ENCODE results near the gene MDM2. TPM values are rescaled to one million over a fixed set of nuclear protein-coding genes. Genes with fewer than 3 reads are reported as not detected.
"Not testable (repeated sequence)": the region's sequence is repeated elsewhere in the genome, so short reads cannot be mapped to it uniquely, and the experiment has no call there.

MDM2 gene
- polyA plus RNA-seq, 3 donors = 49.2 to 76.8 (median 74.6) TPM

DNA sequence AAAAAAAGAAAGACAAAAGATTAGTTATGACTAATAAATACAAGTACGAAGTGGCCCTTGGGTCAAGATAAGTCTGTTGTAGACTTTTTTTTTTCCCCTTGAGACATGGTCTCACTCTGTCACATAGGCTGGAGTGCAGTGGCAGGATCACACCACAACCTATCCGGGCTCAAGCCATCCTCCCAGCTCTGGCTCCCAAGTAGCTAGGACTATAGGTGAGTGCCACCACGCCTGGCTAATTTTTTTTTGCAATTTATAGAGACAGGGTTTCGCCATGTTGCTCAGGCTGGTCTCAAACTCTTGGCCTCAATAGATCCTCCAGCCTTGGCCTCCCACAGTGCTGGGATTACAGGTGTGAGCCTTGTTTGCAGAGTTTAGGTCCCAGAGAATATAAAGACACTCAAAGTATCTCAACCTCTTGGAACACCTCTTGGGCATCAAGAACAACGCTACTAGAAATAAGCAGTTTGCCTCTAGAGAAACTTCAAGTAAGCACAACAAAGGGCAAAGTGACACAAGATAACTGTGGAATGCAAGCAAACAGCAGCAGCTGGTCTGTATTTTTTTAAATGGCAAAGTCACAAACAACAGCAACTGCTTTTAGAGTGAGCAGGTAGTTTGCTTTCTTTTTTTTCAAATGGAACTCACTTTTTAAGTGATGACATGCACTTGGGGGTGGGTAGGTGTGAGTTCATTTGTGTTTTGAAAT lies 3.9 kb upstream of the MDM2 start:
- no peak for DNase-seq

GRCh38 chr12:68804657-68805591 lies 3.1 kb upstream of the MDM2 start:
- no peak for DNase-seq

GRCh38 chr12:68805592-68806120 lies 2.3 kb upstream of the MDM2 start:
- no peak for DNase-seq

GRCh38 chr12:68806488-68807237 lies 1.3 kb upstream of the MDM2 start:
- DNase-seq = no peak

GRCh38 chr12:68807274-68807575 lies 752 bp upstream of the MDM2 start:
- not testable (repeated sequence) for DNase-seq

DNA sequence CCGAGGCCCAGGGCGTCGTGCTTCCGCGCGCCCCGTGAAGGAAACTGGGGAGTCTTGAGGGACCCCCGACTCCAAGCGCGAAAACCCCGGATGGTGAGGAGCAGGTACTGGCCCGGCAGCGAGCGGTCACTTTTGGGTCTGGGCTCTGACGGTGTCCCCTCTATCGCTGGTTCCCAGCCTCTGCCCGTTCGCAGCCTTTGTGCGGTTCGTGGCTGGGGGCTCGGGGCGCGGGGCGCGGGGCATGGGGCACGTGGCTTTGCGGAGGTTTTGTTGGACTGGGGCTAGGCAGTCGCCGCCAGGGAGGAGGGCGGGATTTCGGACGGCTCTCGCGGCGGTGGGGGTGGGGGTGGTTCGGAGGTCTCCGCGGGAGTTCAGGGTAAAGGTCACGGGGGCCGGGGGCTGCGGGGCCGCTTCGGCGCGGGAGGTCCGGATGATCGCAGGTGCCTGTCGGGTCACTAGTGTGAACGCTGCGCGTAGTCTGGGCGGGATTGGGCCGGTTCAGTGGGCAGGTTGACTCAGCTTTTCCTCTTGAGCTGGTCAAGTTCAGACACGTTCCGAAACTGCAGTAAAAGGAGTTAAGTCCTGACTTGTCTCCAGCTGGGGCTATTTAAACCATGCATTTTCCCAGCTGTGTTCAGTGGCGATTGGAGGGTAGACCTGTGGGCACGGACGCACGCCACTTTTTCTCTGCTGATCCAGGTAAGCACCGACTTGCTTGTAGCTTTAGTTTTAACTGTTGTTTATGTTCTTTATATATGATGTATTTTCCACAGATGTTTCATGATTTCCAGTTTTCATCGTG lies 612 bp downstream of the MDM2 start:
- peak; percentile 75 for DNase-seq

DNA sequence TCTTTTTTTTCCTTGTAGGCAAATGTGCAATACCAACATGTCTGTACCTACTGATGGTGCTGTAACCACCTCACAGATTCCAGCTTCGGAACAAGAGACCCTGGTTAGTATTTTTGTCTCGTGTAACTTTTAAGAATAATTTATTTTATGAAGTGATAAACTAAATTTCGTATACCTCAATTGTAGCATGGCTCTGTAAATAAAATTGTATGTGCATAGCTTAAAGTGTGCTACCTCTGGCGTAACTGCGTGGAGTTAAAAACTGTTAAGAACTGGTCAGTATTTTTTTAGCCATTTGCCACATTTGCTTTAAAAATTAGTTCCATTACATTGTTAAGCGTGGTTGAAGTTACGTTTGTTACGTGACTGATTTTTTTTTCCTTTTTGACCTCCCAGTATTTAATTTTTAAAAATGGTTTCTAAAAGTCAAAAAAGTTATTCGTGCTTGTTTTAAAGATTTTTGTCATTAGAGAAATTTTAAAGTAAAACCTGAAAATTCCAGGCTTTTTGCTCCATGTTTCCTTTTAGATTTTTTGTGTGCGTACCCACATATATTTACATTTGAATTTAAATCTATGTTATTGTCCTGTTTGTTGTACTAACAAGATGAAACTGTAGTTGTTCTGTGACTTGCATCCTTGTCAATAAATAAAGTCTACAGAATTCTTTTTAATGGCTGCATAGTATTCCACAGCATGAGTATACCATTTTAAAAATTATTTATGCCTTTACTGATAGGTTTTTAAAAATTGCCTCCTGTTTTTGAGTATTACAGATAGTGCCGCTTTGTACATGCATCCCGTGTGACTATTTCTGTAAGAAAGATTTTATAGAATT lies 1.4 kb downstream of the MDM2 start:
- DNase-seq = no peak

GRCh38 chr12:68810027-68810389 lies 2.0 kb downstream of the MDM2 start:
- DNase-seq = not testable (repeated sequence)

- DNase-seq = not testable (repeated sequence)
Measured at GRCh38 chr12:68811573-68811972, 3.6 kb downstream of the MDM2 start.

DNA sequence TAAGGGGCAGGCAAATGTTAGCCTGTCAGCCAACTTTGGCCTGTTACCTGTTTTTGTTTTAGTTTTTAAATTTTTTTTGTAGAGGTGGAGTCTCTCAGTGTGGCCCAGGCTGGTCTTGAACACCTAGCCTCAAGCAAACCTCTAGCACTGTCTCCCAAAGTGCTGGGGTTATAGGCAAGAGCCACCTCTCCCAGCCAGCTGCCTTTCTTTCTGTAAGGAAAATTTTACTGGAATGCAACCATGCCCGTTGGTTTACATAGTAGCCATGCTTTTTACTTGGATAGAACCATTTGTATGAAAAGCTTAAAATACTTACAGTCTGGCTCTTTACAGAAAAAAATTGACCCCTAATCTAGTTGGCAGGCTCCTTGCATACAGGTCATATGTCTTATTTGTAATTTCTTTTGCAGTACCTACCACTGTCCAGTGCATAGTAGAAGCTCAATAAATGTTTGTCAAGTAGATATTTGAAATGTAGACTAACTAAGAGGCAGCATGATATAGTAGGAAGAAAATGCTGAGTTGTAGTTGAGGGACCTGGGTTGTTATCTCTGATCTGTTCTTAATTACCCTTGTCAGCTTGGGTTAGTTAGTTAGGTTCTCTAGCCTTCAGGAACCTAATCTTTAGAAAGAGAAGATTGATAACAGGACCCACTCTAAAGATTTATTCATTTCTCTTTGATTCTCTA lies 4.7 kb downstream of the MDM2 start:
- DNase-seq = no peak

DNA sequence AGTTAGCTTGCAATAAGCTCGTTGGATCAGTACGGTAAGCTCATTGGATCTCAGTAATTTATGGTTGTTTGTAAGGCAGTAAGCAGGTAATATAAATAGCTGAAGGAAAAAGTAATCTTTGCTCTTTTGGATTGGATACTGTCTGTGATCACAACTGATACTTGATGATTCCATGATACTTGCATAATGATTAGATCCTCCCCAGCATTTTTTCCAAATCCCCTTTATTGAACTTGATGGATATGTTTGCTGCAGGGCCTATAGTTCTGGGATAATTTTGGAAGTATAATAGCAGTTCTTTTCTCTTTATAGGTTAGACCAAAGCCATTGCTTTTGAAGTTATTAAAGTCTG lies 5.2 kb downstream of the MDM2 start:
- DNase-seq = no peak

DNA sequence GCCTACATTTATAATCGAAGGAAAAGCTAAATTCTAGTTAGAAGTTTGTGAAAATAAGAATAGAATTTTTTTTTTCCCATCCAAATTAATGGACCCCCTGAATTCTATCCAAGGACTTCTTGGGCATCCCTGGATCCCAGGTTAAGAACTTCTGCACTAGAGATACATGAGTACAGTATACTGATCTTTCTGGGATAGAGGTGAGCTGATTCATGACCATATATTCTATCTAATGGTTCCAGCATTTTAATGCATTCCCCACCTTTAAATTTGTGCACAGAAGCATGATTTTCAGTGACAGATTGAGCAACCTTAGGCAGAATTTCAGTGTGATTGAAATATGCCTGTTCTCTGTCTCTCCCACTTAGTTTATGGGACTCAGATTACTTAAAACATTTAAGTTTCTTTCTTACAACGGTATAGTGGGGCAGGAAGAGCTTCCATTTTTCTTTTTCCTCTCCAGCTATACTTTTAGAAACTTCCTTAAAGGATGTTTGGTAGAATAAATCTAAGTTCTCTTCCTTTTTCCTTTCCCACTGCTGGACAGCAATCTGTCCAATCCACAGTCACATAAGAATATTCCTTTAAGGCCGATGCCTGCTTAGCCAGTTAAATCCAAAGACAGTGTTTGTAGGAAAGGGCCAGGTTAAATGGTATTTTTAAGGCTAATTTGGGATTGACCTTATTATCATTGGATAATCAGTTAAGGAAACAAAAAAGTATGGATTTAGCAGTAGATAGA lies 6.7 kb downstream of the MDM2 start:
- no peak for DNase-seq

DNA sequence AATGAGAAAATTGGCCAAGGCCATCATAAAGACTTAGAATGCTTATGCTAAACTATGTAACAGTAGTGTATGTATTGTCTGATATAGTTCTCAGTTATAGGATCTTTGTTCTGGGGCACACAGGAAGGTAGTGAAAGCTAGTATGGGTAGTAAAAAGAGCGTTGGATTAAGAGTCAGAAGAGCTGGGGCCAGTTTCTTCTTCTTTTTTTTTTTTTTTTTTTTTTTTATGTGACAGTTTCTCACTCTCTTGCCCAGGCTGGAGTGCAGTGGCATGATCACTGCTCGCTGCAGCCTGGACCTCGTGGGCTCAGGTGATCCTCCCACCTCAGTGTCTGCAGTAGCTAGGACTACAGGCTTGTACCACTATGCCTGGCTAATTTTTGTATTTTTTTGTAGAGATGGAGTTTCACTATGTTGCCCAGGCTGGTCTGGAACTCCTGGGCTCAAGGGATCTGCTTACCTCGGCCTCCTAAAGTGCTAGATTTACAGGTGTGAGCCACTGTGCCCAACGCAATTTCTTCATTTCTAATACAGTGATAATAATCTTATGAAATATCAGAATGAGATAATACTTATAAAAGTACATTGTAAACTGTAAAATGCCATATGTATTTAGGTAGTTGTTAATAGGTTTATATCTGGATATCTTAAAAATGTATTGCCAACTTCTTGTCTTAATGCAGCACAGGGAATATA lies 7.4 kb downstream of the MDM2 start:
- DNase-seq = no peak

DNA sequence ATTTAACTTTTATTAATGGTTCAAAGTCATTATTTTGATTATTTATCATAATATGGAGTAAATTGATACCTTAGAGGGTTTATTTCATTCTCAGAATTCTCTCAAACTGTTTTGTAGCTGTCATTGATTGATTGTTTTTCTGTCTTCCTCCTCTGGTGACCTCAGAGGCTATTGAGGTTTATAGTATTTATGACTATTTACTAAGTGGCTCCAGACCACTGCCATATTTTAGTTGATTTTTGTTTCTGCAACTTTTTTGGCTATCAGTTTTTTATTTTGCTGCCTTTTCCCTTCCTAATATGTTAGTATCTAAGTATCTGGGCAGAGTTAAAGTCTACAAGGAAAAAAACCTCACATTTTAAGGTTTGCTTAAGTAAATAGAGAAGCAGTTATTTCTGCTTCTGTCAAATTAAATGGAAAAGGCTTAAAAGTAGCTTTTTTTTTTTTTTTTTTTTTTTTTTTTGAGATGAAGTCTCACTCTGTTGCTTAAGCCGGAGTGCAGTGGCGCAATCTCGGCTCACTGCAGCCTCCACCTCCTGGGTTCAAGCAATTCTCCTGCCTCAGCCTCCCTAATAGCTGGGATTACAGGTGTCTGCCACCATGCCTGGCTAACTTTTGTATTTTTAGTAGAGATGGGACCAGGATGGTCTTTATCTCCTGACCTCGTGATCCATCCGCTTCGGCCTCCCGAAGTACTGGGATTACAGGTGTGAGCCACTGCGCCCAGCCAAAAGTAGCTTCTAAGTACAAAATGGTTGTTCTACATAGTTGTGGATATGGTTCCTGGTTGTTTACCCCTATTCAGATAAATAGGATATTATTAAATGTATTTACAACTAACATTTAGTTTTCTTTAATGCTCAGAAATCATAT lies 8.2 kb downstream of the MDM2 start:
- DNase-seq = no peak

GRCh38 chr12:68819481-68819880 lies 11.5 kb downstream of the MDM2 start:
- DNase-seq = not testable (repeated sequence)

DNA sequence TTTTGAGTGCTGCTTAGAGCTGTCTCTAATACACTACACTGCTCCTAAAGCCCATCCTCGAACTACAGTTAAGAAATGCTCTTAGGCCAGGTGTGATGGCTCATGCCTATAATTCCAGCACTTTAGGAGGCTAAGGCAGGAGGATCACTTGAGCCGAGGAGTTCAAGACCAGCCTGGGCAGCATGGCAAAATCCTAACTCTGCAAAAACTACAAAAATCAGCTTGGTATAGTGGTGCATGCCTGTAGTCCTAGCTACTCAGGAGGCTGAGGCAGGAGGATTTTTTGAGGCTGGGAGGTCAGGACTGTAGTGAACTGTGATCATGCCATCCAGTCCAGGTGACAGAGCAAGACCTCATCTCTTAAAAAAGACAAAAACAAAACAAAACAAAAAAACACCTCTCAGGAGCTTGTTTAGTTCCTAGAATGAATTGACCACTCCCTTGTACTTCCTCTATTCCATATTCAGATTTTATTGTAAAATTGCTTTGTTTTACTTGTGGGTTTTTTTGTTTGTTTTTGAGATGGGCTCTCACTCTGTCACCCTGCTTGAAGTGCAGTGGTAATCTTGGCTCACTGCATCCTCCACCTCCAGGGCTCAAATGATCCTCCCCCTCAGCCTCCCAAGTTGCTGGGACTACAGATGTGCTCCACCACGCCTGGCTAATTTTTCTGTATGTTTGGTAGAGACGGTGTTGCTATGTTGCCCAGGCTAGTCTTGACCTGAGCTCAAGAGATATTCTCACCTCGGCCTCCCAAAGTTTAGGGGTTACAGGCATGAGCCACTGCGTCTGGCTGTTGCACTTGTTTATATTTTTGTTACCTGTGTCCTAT lies 13.6 kb downstream of the MDM2 start:
- DNase-seq = no peak

- DNase-seq = no peak
Measured at GRCh38 chr12:68823696-68824095, 15.7 kb downstream of the MDM2 start.
